ENCODE results near the gene CHN1. TPM values are rescaled to one million over a fixed set of nuclear protein-coding genes. Genes with fewer than 3 reads are reported as not detected.

CHN1 gene
- total RNA-seq, 6 donors from 2014 or later = 7.2 to 27.1 (median 11.0) TPM

- DNase-seq = no peak
- H3K4me3 ChIP-seq = no peak overlapping the region
- no peak overlapping the region for H3K27ac ChIP-seq
- no peaks in the 10 kb centered on the region for H3K27me3 ChIP-seq
- no peaks in the 10 kb centered on the region for H3K4me1 ChIP-seq
- TF ChIP-seq POLR2AphosphoS5 (IDR thresholded peaks at IDR 0.05) = no peak
- TF ChIP-seq CTCF (IDR thresholded peaks at IDR 0.05) = no peak
- TF ChIP-seq EP300 (IDR thresholded peaks at IDR 0.05) = no peak
- TF ChIP-seq POLR2A (IDR thresholded peaks at IDR 0.05) = no peak
- no peaks in the 10 kb centered on the region for H3K9me3 ChIP-seq
- peaks cover 0 to 11% (median 0%) of the 10 kb centered on the region in 4 donors for H3K36me3 ChIP-seq
- ATAC-seq (ENCODE audit: low FRiP score in 2 of 2) = no peak
Observed at GRCh38 chr2:174796319-174796771, 208.8 kb downstream of the CHN1 start.

DNA sequence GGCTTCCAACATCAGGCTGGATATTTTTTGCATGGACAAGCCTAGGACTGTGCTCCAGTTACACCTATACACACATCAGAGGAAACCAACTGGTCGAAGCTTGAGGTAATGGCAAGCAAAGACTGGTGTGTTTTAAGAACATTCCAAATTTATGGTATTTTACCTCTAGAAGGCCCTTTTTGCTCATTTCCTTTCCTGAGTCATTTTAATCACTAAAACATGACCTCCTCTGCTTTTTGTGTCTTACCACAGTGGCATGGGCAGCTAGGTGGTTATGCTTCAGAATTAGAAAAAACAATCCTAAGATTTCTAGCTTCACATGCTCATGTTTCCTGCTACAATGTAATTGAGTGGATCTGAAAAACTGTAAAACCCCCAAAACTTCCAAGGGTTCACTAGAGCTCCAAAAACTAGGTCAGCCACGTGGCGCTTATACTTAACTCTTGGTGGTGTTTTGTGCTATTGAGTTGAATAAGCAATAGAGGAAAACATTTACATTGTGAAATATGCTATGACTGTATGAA lies 210.3 kb downstream of the CHN1 start:
- ATAC-seq (ENCODE audit: low FRiP score in 2 of 2) = no peak
- no peak for DNase-seq
- Histone ChIP-seq H3K9me3 (no peaks in the 10 kb centered on the region), H3K36me3 (peaks cover 0 to 7% (median 0%) of the 10 kb centered on the region in 4 donors), H3K4me1 (no peaks in the 10 kb centered on the region), H3K4me3 (no peak overlapping the region), H3K27ac (no peak overlapping the region), H3K27me3 (no peaks in the 10 kb centered on the region)
- TF ChIP-seq EP300 (IDR thresholded peaks at IDR 0.05) (no peak), POLR2AphosphoS5 (IDR thresholded peaks at IDR 0.05) (no peak), POLR2A (IDR thresholded peaks at IDR 0.05) (no peak), CTCF (IDR thresholded peaks at IDR 0.05) (no peak)
- WGBS, 2 donors = 83% methylated on average over 3 of the region's 3 CpGs

GRCh38 chr2:174792309-174793025 lies 212.7 kb downstream of the CHN1 start:
- WGBS, 2 donors = 74 to 84% methylated on average over 7 of the region's 7 CpGs
- H3K4me3 ChIP-seq = no peak overlapping the region

DNA sequence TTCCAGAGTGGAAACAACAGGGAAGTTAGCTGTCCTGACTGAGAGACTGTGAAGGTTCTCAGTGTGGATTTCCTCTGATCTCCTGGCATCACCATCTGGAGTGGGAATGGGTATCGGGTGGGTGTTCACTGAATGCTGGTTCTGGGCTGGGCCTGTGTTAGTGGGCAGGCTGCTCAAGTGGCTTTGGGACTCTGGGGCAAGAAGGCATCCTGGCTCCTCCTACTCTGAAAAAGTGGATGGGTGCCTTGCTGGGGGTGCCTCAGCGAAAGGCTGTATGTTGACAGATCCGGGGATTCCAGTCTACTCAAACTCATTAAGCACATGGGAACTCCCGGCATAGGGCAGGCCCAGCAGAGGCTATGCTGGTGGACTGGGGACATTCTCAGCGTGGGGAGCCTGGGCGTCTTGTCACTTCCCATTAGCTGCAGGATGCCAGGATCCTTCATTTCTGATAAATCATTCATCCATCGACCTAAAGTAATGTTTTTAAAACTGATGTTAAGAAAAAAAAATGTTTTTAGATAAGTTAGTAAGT lies 213.4 kb downstream of the CHN1 start:
- Histone ChIP-seq H3K27me3 (no peaks in the 10 kb centered on the region), H3K36me3 (no peaks in the 10 kb centered on the region), H3K27ac (no peak overlapping the region), H3K9me3 (no peaks in the 10 kb centered on the region), H3K4me1 (peaks cover 0 to 6% (median 0%) of the 10 kb centered on the region in 4 donors), H3K4me3 (no peak overlapping the region)
- ATAC-seq (ENCODE audit: low FRiP score in 2 of 2) (no peak), DNase-seq (no peak)
- TF ChIP-seq POLR2AphosphoS5 (IDR thresholded peaks at IDR 0.05) (no peak), POLR2A (IDR thresholded peaks at IDR 0.05) (no peak), CTCF (IDR thresholded peaks at IDR 0.05) (no peak), EP300 (IDR thresholded peaks at IDR 0.05) (no peak)
- 73 to 81% methylated on average over 6 to 7 of the region's 7 CpGs for WGBS, 2 donors

More at GRCh38 chr2:174792309-174793025, 212.7 kb downstream of the CHN1 start:
- no peaks in the 10 kb centered on the region for H3K27me3 ChIP-seq
- TF ChIP-seq CTCF (IDR thresholded peaks at IDR 0.05) (no peak), EP300 (IDR thresholded peaks at IDR 0.05) (no peak), POLR2A (IDR thresholded peaks at IDR 0.05) (no peak), POLR2AphosphoS5 (IDR thresholded peaks at IDR 0.05) (no peak)
- DNase-seq (no peak), ATAC-seq (ENCODE audit: low FRiP score in 2 of 2) (no peak)
- H3K36me3 ChIP-seq = no peaks in the 10 kb centered on the region
- no peak overlapping the region for H3K27ac ChIP-seq
- peaks cover 0 to 6% (median 0%) of the 10 kb centered on the region in 4 donors for H3K4me1 ChIP-seq
- H3K9me3 ChIP-seq = no peaks in the 10 kb centered on the region

Measured in upper lobe of left lung (tissue), 6 donors.